T-cell (primary cell): ENCODE data around the gene B4GALNT1. TPM values are rescaled to one million over a fixed set of nuclear protein-coding genes. Genes with fewer than 3 reads are reported as not detected.

Experiments
- ATAC-seq, 4 experiments: fragments of 200-7000 bp in 3 of 4; fragments of 150-1000 bp in 1 of 4; cut with Tn5 transposase; replicated peaks in 1 of 4; 1 replicate in 3 of 4; 2 replicates in 1 of 4; pipeline ENCODE4 v1.10.0; 2021; ENCODE audit warnings: moderate library complexity in 3 of 4, mild to moderate bottlenecking in 2 of 4, moderate number of reproducible peaks in 1 of 4
- CTCF ChIA-PET, 2 donors: fragments of 300-600 bp; sonication (Branson Sonifier 250); formaldehyde crosslinking; loops; one replicate each; lab custom pipeline; 2022; ENCODE audit warnings: antibody characterized with exemption in 2 of 2; lab: Charles Lee
- POLR2A ChIA-PET, 2 donors: fragments of 300-600 bp; sonication (Branson Sonifier 250); formaldehyde crosslinking; loops; one replicate each; lab custom pipeline; 2022; ENCODE audit warnings: antibody characterized with exemption in 2 of 2; lab: Charles Lee
- DNase-seq, 35 experiments: peaks; one replicate each; pipeline versions ENCODE4 v3.0.0 to v3.0.0-alpha.2; 2013 to 2023
- H3K27ac ChIP-seq: one replicate; pipeline ENCODE4 v1.5.1; 2013; ENCODE audit warnings: low read length
- H3K27me3 ChIP-seq, 2 experiments: replicated peaks in 1 of 2; 1 replicate in 1 of 2; 2 replicates in 1 of 2; pipeline versions ENCODE4 v1.6.1 to v1.7.0; 2013; ENCODE audit warnings: low read length in 1 of 2, mixed read lengths in 1 of 2; ENCODE audit not compliant: control insufficient read depth in 2 of 2, insufficient read depth in 2 of 2; ENCODE audit errors: extremely low read depth in 1 of 2
- H3K36me3 ChIP-seq, 2 donors: 1 replicate in 1 of 2; 2 replicates in 1 of 2; pipeline versions ENCODE4 v1.6.1 to v1.7.0; 2013; ENCODE audit warnings: low read length in 1 of 2; ENCODE audit not compliant: control insufficient read depth in 2 of 2, insufficient read depth in 1 of 2; ENCODE audit errors: extremely low read depth in 1 of 2
- H3K4me1 ChIP-seq, 2 experiments: 1 replicate in 1 of 2; 2 replicates in 1 of 2; pipeline versions ENCODE4 v1.6.1 to v1.7.0; 2013; ENCODE audit warnings: low read length in 2 of 2, mixed read lengths in 1 of 2; ENCODE audit not compliant: insufficient read depth in 2 of 2, control insufficient read depth in 1 of 2; ENCODE audit errors: extremely low read depth in 1 of 2
- H3K4me3 ChIP-seq, 2 donors: 1 replicate in 1 of 2; 2 replicates in 1 of 2; pipeline versions ENCODE4 v1.5.1 to v1.7.0; 2013; ENCODE audit warnings: mild to moderate bottlenecking in 2 of 2, low read length in 1 of 2, moderate library complexity in 1 of 2; ENCODE audit not compliant: control insufficient read depth in 1 of 2; ENCODE audit errors: extremely low read depth in 1 of 2
- H3K9me3 ChIP-seq: 2 replicates; pipeline ENCODE4 v1.7.0; 2013
- H3K27ac Mint-ChIP-seq, 2 donors: one replicate each; pipeline ENCODE4 v1.8.0; 2020 to 2021; ENCODE audit warnings: mild to moderate bottlenecking in 2 of 2, mixed read lengths in 2 of 2
- H3K27me3 Mint-ChIP-seq, 2 donors: one replicate each; pipeline ENCODE4 v1.8.0; 2021 to 2022; ENCODE audit warnings: mixed read lengths in 2 of 2
- H3K36me3 Mint-ChIP-seq: one replicate; pipeline ENCODE4 v1.8.0; 2021; ENCODE audit warnings: mixed read lengths
- H3K4me1 Mint-ChIP-seq, 3 donors: one replicate each; pipeline ENCODE4 v1.8.0; 2020 to 2022; ENCODE audit warnings: mixed read lengths in 3 of 3, mild to moderate bottlenecking in 1 of 3
- H3K4me3 Mint-ChIP-seq, 3 donors: one replicate each; pipeline ENCODE4 v1.8.0; 2020 to 2022; ENCODE audit warnings: mild to moderate bottlenecking in 3 of 3, mixed read lengths in 3 of 3, moderate library complexity in 3 of 3
- H3K9me3 Mint-ChIP-seq, 3 donors: one replicate each; pipeline ENCODE4 v1.8.0; 2020 to 2022; ENCODE audit warnings: mixed read lengths in 3 of 3
- WGBS: methylation state at CpG from one replicate; pipeline ENCODE4 v1.1.5; 2013; ENCODE audit warnings: missing lambda C conversion rate; ENCODE audit not compliant: insufficient coverage; 5-methylcytosine and 5-hydroxymethylcytosine counted together
- total RNA-seq, 35 experiments: library from RNA in 6 of 35; stranded (reverse) in 6 of 35; fragments of 120-200 nt in 1 of 35; gene quantifications; one replicate each; pipeline versions ENCODE4 v1.2.1 to v1.2.4 and lab custom pipeline; 2013 to 2026

B4GALNT1 gene
- total RNA-seq, 5 donors from 2014 or later (not counting 1 experiment from before 2014, with no cell fraction given): 0.16 to 0.54 (median 0.26) TPM; not detected in 2

GRCh38 chr12:57581802-57582201 lies 51.2 kb downstream of the B4GALNT1 start:
- POLR2A ChIA-PET: no interaction called here
- H3K9me3 Mint-ChIP-seq: no peaks in the 10 kb centered on the region
- no CpG with 5 or more reads among the region's 1 CpG for WGBS

GRCh38 chr12:57580466-57580795 lies 52.6 kb downstream of the B4GALNT1 start:
- no peak overlapping the region for H3K4me3 ChIP-seq
- no peak overlapping the region for H3K27ac ChIP-seq
- Mint-ChIP-seq H3K4me1 (peaks cover 0 to 6% (median 6%) of the 10 kb centered on the region in 3 donors), H3K27me3 (peaks cover 0 to 7% of the 10 kb centered on the region in 2 donors), H3K27ac (no peak overlapping the region), H3K4me3 (no peak overlapping the region), H3K36me3 (no peaks in the 10 kb centered on the region), H3K9me3 (no peaks in the 10 kb centered on the region)
- H3K36me3 ChIP-seq: no peaks in the 10 kb centered on the region
- H3K4me1 ChIP-seq: peaks cover 0 to 8% of the 10 kb centered on the region in 2 experiments
- POLR2A ChIA-PET: interaction anchor here in 1 of 2 donors (0.6 kb wide), 1 partner anchor 80 kb away, joined by 3 read pairs; no protein-coding TSS in a partner anchor
- CTCF ChIA-PET: interaction anchor here (0.6 to 0.7 kb wide), 3 partner anchors 52 to 206 kb away, joined by 3 to 6 read pairs (median 3); partner anchors contain the start of gene B4GALNT1 (in 1 of the 2)
- no CpG with 5 or more reads among the region's 4 CpGs for WGBS
- ATAC-seq (no peak), DNase-seq (no peak)
- no peaks in the 10 kb centered on the region for H3K9me3 ChIP-seq
- H3K27me3 ChIP-seq: peaks cover 0 to 23% of the 10 kb centered on the region in 2 experiments

More at GRCh38 chr12:57581802-57582201, 51.2 kb downstream of the B4GALNT1 start:
- H3K27ac Mint-ChIP-seq: no peak overlapping the region
- H3K27me3 Mint-ChIP-seq: peaks cover 0 to 10% of the 10 kb centered on the region in 2 donors
- H3K27me3 ChIP-seq: peaks cover 0 to 23% of the 10 kb centered on the region in 2 experiments
- no peak overlapping the region for H3K4me3 ChIP-seq
- ATAC-seq: no peak
- H3K36me3 Mint-ChIP-seq: no peaks in the 10 kb centered on the region
- H3K27ac ChIP-seq: no peak overlapping the region
- no peak for DNase-seq
- CTCF ChIA-PET: interaction anchor here (0.5 to 3.6 kb wide), 3 partner anchors 11 to 54 kb away, joined by 3 to 28 read pairs (median 3); no protein-coding TSS in a partner anchor
- no peaks in the 10 kb centered on the region for H3K9me3 ChIP-seq
- H3K4me1 Mint-ChIP-seq: peaks cover 0 to 6% (median 6%) of the 10 kb centered on the region in 3 donors
- H3K4me1 ChIP-seq: peaks cover 0 to 8% of the 10 kb centered on the region in 2 experiments
- no peaks in the 10 kb centered on the region for H3K36me3 ChIP-seq
- no peak overlapping the region for H3K4me3 Mint-ChIP-seq

GRCh38 chr12:57579677-57580465 lies 53.1 kb downstream of the B4GALNT1 start:
- DNase-seq (no peak), ATAC-seq (no peak)
- CTCF ChIA-PET: interaction anchor here in 1 of 2 donors (0.6 kb wide), 1 partner anchor 205 kb away, joined by 3 read pairs; no protein-coding TSS in a partner anchor
- H3K27ac ChIP-seq: no peak overlapping the region
- no peak overlapping the region for H3K27ac Mint-ChIP-seq
- no peak overlapping the region for H3K4me3 Mint-ChIP-seq
- no peaks in the 10 kb centered on the region for H3K9me3 ChIP-seq
- WGBS: 89% methylated on average over 3 of the region's 8 CpGs
- peaks cover 0 to 23% of the 10 kb centered on the region in 2 experiments for H3K27me3 ChIP-seq
- H3K4me1 Mint-ChIP-seq: peaks cover 0 to 6% (median 6%) of the 10 kb centered on the region in 3 donors
- POLR2A ChIA-PET: interaction anchor here (0.6 kb wide), 3 partner anchors 77 to 123 kb away, joined by 3 to 4 read pairs (median 3); no protein-coding TSS in a partner anchor
- H3K9me3 Mint-ChIP-seq: no peaks in the 10 kb centered on the region
- H3K36me3 Mint-ChIP-seq: no peaks in the 10 kb centered on the region
- H3K36me3 ChIP-seq: no peaks in the 10 kb centered on the region
- H3K27me3 Mint-ChIP-seq: peaks cover 0 to 7% of the 10 kb centered on the region in 2 donors
- H3K4me1 ChIP-seq: peaks cover 0 to 8% of the 10 kb centered on the region in 2 experiments
- H3K4me3 ChIP-seq: no peak overlapping the region

- no peaks in the 10 kb centered on the region for H3K36me3 Mint-ChIP-seq
- peaks cover 0 to 7% of the 10 kb centered on the region in 2 donors for H3K27me3 Mint-ChIP-seq
- no peak overlapping the region for H3K27ac Mint-ChIP-seq
- H3K36me3 ChIP-seq: no peaks in the 10 kb centered on the region
- no peak overlapping the region for H3K4me3 ChIP-seq
- H3K4me1 Mint-ChIP-seq: peaks cover 0 to 6% (median 6%) of the 10 kb centered on the region in 3 donors
- WGBS: no CpG with 5 or more reads among the region's 2 CpGs
- H3K27me3 ChIP-seq: peaks cover 0 to 23% of the 10 kb centered on the region in 2 experiments
- POLR2A ChIA-PET: no interaction called here
- ATAC-seq (no peak), DNase-seq (no peak)
- H3K4me1 ChIP-seq: peaks cover 0 to 8% of the 10 kb centered on the region in 2 experiments
- H3K4me3 Mint-ChIP-seq: no peak overlapping the region
- CTCF ChIA-PET: interaction anchor here in 1 of 2 donors (0.6 kb wide), 1 partner anchor 75 kb away, joined by 4 read pairs; no protein-coding TSS in a partner anchor
- H3K9me3 ChIP-seq: no peaks in the 10 kb centered on the region
- no peak overlapping the region for H3K27ac ChIP-seq
- no peaks in the 10 kb centered on the region for H3K9me3 Mint-ChIP-seq
These were observed 54.0 kb downstream of the B4GALNT1 start for GRCh38 chr12:57579011-57579410.

- ChIA-PET POLR2A (interaction anchor here in 1 of 2 donors (0.6 kb wide), 1 partner anchor 364 kb away, joined by 4 read pairs; no protein-coding TSS in a partner anchor), CTCF (interaction anchor here in 1 of 2 donors (0.6 kb wide), 1 partner anchor 74 kb away, joined by 4 read pairs; no protein-coding TSS in a partner anchor)
- DNase-seq: no peak
- H3K36me3 Mint-ChIP-seq: no peaks in the 10 kb centered on the region
- H3K9me3 ChIP-seq: no peaks in the 10 kb centered on the region
- H3K4me3 Mint-ChIP-seq: no peak overlapping the region
- no peaks in the 10 kb centered on the region for H3K9me3 Mint-ChIP-seq
- H3K4me1 Mint-ChIP-seq: peaks cover 0 to 2% (median 1%) of the 10 kb centered on the region in 3 donors
- H3K27me3 Mint-ChIP-seq: peaks cover 0 to 3% of the 10 kb centered on the region in 2 donors
- H3K27me3 ChIP-seq: peaks cover 0 to 16% of the 10 kb centered on the region in 2 experiments
- ATAC-seq: no peak
- H3K27ac Mint-ChIP-seq: no peak overlapping the region
- no peak overlapping the region for H3K4me3 ChIP-seq
- H3K27ac ChIP-seq: no peak overlapping the region
- H3K36me3 ChIP-seq: no peaks in the 10 kb centered on the region
- WGBS: 91% methylated on average over 7 of the region's 12 CpGs
- peaks cover 0 to 2% of the 10 kb centered on the region in 2 experiments for H3K4me1 ChIP-seq
These were observed 54.8 kb downstream of the B4GALNT1 start for GRCh38 chr12:57577981-57578758.
